Astrocyte of the cerebellum (primary cell): Measurements from ENCODE around the gene SPPL2B.

Experiments
- DNase-seq: peaks from one replicate; pipeline ENCODE4 v3.0.0-alpha.2; 2011; ENCODE audit warnings: low read depth
- H3K4me3 ChIP-seq: 2 replicates; pipeline ENCODE4 v1.5.1; 2011; ENCODE audit warnings: mild to moderate bottlenecking, low read depth, low read length, moderate library complexity
- CTCF ChIP-seq: IDR thresholded peaks from 2 replicates; pipeline ENCODE4 v1.5.1; 2012; ENCODE audit warnings: low read length, low read depth, moderate library complexity, mild to moderate bottlenecking; ENCODE audit errors: missing control alignments
- in situ Hi-C: cut with HindIII; loops from 2 replicates; pipeline ENCODE4 v1.10.0; 2017; ENCODE audit warnings: low sequenced_read_pairs

SPPL2B gene

GRCh38 chr19:2356036-2356646 lies 27.7 kb downstream of the SPPL2B start:
- H3K4me3 ChIP-seq, result no peak overlapping the region
- no peak for DNase-seq
- in situ Hi-C loops, result no loop called here
- no peak for TF ChIP-seq CTCF

GRCh38 chr19:2357279-2358206 lies 29.1 kb downstream of the SPPL2B start:
- DNase-seq, result no peak
- in situ Hi-C loops, result no loop called here
- no peak for TF ChIP-seq CTCF
- no peak overlapping the region for H3K4me3 ChIP-seq

GRCh38 chr19:2358548-2359173 lies 30.2 kb downstream of the SPPL2B start:
- in situ Hi-C loops, result no loop called here
- no peak for TF ChIP-seq CTCF
- H3K4me3 ChIP-seq, result no peak overlapping the region
- no peak for DNase-seq

GRCh38 chr19:2359992-2360685 lies 31.7 kb downstream of the SPPL2B start, which contains the start of gene TMPRSS9:
Gene TMPRSS9 (plus strand): TSS chr19:2360265. CDS start chr19:2389786, 29,521 bp downstream.
- no peak for TF ChIP-seq CTCF

GRCh38 chr19:2360833-2361232 lies 32.3 kb downstream of the SPPL2B start:
- in situ Hi-C loops, result no loop called here
- no peak overlapping the region for H3K4me3 ChIP-seq
- DNase-seq, result no peak
- no peak for TF ChIP-seq CTCF

More at GRCh38 chr19:2359992-2360685, 31.7 kb downstream of the SPPL2B start, which contains the start of gene TMPRSS9:
- in situ Hi-C loops, result no loop called here
- no peak for DNase-seq
- no peak within 1 kb of the TSS for H3K4me3 ChIP-seq
